Stimulated activated CD8-positive, alpha-beta memory T cell treated with anti-CD3 and anti-CD28 coated beads, Interleukin-12 subunit alpha, Interleukin-12 subunit beta, amount 100 ng/mL, for 1 hour (primary cell): ENCODE data around the gene SLC9C1.

Source experiments
- DNase-seq: peaks from one replicate; pipeline ENCODE4 v3.0.0-alpha.2; 2020; ENCODE audit warnings: low read depth

Gene SLC9C1

GRCh38 chr3:112306825-112307224 lies 12.8 kb upstream of the SLC9C1 start:
- no peak for DNase-seq

DNA sequence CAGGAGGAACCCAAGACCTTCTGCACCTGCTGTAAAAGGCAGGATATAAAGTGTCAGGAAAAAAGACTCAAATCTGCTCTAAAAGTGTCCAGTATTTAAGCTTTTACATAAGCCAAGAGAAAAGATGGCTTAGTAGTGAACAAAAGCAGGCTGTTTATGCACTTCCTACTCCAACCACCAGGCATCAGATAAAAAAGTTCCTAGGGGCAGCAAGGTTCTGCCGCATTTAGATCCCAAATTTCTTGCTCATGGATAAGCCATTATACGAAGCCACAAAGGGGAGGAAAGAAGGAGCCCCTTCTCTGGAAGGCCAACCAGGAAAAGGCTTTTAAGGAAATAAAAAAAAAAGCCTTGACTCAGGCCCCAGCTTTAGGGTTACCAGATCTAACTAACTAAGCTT lies 10.6 kb upstream of the SLC9C1 start:
- DNase-seq = no peak

DNA sequence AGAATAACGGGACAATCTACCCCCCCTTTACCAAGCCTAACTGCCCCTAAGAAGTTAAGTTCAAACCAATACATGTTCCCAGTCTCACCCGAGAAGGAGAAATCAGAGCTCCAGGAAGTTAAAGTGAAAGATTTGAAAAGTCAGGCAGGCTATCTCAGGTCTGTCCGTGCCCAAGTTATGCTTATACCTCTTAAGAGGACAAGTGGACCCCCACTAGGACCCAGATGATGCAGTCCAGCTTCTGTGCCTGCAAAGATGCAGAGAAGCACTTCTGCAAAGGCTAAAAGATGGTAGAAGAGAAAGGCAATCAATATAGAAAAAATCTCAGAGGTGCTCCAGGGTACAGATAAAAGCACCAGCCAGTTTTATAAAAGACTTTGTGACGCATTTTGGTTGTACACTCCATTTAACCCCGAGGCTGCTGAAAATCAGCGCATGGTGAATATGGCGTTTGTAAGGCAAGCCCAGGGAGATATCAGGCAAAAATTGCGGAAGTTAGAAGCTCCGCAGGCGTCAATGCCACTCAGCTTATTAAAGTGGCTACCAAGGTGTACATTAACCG lies 9.8 kb upstream of the SLC9C1 start:
- DNase-seq = no peak

DNA sequence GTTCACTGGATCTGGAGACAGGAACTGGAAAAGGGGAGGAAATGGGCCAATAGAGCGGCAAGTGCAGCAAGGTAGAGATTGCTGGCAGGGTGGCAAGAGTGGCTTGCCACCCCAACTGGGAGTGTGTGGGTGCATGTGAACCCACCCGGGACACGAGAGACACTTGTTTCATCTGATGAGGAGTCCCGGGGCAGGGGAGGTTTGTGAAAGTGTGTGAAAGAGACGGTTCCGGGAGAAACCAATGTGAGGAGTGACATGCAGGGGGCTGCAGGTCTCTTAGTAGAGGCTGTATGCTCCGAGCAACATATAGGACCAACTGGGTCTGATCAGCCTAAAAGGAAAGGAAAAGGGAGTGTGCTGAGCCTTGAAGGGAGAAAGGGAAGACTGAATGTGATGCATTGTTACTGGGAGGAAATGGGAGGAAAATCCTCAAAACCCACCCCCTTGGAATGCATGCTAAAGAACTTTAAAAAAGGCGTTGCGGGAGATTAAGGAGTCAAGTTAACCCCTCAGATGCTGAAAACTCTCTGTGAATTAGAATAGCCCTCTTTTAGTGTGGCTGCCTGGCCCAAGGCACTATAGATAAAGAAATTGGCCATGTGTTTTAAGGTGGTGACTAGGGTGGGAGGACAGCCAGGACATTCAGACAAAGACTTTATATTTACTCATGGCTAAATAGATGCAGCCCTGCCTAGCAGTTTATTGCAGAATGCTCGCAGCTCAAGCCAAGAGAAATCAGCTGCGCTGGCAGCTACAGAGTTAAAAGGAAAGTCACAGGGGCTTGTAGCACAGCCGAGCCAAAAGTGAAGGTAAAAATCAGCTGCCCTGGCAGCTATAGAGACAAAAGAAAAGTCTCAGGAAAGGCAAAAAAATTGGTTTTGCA lies 9.1 kb upstream of the SLC9C1 start:
- DNase-seq = no peak

GRCh38 chr3:112302150-112302830 lies 8.3 kb upstream of the SLC9C1 start:
- DNase-seq = no peak

DNA sequence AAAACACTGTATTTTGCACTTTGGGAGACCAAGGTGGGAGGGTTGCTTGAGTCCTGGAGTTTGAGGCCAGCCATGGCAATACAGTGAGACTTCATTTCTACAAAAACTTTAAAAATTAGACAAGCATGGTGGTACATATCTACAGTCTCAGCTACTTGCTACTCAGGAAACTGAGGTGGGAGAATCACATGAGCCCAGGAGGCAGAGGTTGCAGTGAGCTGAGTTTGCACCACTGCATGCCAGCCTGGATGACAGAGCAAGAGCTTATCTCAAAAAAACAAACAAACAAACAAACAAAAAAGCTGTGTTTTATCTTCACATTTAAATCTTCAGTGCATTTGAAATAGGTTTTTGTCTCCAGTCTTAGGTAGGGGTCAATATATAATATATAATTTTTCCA lies 4.8 kb upstream of the SLC9C1 start:
- DNase-seq = no peak

DNA sequence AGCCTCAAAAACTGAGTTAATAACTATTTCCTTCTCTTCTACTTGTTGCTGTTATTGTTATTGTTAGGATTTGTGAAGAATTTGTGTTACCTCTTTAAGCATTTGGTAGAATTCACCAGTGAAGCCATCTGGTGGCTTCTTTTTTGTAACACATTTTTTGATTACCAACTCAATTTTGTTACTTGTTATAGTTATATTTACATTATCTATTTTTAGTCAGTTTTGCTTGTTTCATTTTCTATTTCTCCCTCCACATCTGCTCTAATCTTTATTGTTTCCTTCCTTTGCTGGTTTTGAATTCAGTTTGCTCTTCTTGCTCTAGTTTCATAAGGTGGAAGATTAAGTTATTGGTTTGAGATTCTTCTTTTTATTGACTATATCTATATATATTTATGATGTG lies 3.7 kb upstream of the SLC9C1 start:
- no peak for DNase-seq

- no peak for DNase-seq
Measured at GRCh38 chr3:112289011-112289410, 5.0 kb downstream of the SLC9C1 start.

- DNase-seq = no peak
Measured at GRCh38 chr3:112280266-112280665, 13.8 kb downstream of the SLC9C1 start.

DNA sequence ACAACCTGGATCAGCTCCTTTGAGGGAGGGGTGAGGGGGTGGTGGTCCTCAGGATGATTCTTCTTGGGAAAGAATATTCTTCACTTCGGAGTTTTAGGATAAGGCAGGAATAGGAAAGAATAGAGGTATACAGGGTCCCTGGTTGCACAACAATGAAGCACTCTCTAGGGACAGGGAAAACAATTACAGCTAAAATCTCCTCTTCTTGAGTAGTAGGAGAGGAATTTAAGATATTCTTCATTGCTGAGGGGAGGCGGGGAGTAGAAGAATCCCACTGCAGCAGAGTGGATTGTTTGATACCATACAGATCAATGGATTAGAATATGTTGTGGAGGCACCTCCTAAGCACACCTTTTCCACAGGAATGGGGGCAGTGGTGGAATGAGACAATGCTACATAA lies 20.5 kb downstream of the SLC9C1 start:
- DNase-seq = no peak

DNA sequence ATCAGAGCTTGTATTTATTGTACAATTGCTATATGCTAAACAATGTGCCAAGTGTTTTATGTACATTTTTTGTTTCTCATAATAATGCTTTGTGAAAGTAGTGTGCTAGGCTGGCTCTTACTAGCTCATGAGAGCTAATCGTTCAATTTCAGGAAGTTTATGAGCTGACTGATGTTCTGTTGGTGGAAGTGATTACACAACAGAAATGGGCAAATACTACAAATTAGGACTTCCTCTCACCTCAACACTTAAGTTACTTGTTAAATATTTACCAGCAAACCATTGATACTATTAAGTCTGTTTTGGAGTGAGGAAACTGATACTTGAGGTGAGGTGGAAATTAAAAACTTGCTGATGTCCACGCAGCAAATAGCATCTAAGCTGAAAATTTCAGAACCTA lies 32.3 kb downstream of the SLC9C1 start:
- DNase-seq = no peak

- DNase-seq = no peak
Measured at GRCh38 chr3:112260563-112260962, 33.5 kb downstream of the SLC9C1 start.

DNA sequence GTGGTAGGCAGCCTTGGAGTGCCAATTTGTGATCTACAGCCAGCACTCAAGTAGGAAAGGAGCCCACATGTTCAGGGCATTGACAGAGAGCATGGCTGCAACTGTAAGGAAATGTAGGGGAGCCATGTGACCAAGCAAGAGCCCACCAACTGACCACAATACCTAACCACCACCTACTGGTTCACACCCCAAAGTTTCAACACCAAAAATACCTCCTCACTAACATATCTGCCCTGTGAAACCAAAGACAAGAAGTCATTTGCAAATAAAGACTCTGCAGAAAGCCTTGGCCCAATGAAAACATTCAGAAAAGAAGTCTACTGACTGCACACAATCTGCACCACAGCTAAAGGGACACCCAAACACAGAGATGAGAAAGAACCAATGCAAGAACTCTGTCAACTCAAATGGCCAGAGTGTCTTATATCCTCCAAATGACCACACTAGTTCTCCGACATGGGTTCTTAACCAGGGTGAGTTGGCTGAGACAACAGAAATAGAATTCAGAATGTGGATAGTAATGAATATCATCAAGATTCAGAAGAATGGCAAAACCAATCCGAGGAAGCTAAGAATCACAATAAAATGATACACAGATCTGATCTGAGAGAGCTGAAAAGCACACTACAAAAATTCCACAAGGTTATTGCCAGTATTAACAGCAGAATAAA lies 40.6 kb downstream of the SLC9C1 start:
- no peak for DNase-seq

DNA sequence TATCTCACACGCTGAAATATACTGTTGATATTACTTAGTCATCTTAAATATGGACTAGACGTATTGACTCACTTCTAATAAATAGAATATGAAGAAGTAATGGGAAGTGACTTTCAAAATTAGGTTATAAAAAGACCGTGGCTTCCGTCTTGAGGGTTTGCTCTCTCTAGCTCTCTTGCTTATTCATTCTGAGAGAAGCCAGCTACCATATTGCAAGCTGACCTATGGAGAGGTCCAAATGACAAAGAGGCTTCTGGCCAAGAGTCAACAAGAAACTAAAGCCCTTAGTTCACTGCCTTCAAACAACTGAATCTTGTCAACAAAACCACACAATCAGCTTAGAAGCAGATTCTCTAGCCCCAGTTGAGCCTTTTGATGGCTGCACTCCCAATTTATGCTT lies 46.1 kb downstream of the SLC9C1 start:
- no peak for DNase-seq

DNA sequence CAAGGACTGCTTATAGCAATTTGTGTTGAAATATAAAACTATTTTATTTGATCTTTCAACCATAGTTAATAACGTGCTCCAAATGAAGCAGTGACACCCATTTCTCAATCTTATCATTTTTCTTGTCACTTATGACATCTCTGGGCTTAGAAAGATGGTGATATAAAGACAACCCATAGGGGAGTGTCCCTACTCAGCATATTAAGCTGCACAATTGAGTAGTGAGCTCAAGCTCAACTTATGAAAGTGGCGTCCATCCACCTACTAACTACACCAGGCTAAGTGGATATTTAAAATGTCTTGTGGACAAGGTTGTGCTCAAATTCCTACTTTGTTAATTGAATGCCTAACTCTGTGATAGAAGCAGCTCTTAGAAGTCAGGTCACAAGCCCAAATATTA lies 46.7 kb downstream of the SLC9C1 start:
- DNase-seq = no peak

- DNase-seq = no peak
Measured at GRCh38 chr3:112233083-112233482, 60.9 kb downstream of the SLC9C1 start.

- no peak for DNase-seq
Measured at GRCh38 chr3:112231727-112232126, 62.3 kb downstream of the SLC9C1 start.

- no peak for DNase-seq
Measured at GRCh38 chr3:112230033-112230432, 64.0 kb downstream of the SLC9C1 start.

DNA sequence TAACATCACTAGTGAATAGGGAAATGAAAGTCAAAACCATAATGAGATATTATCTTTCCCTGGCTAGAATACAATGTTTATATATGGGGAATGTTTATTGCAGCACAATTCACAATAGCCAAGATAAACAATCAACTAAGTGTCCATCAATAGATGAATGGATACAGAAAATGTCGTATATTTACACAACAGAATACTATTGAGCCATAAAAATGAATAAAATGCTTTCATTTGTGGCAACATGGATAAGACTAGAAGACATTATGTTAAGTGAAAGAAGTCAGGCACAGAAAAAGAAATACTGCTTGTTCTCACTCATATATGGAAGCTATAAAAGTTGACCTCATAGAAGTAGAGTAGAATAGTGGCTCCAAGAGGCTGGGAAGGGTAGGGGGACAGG lies 65.2 kb downstream of the SLC9C1 start:
- no peak for DNase-seq

GRCh38 chr3:112200317-112200666 lies 93.7 kb downstream of the SLC9C1 start:
- DNase-seq = no peak

- no peak for DNase-seq
Measured at GRCh38 chr3:112199622-112200316, 94.2 kb downstream of the SLC9C1 start.

DNA sequence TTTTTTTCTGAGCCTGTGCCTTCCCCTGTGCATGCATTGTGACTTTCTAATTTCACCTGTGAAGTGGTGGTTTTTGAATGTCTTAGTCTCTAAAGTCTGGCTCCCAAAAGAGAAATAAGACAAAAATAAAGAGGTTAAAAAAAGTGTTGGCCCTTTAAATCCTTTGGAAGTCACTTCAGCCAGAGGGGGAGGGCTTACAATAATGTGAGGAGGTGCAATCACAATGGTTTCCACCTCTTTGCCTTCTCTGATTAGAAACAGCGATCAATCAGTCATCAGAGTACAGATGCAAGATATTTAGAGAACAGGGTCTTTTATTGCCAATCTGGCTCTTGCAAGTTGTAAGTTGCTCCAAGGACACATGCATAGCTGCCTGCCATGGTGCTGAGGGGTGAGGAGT lies 96.9 kb downstream of the SLC9C1 start:
- DNase-seq = no peak
